GM18907 (cell line): ENCODE results near the gene KANSL1.

Experiments used
- ATAC-seq: cut with Tn5 transposase; IDR thresholded peaks from one replicate; pipeline ENCODE4 v1.9.1; 2021; ENCODE audit warnings: mild to moderate bottlenecking, moderate library complexity; ENCODE audit not compliant: unreplicated experiment

The KANSL1 gene

GRCh38 chr17:46141645-46142044 is 51.6 kb downstream of the KANSL1 start:
- no peak for ATAC-seq

DNA sequence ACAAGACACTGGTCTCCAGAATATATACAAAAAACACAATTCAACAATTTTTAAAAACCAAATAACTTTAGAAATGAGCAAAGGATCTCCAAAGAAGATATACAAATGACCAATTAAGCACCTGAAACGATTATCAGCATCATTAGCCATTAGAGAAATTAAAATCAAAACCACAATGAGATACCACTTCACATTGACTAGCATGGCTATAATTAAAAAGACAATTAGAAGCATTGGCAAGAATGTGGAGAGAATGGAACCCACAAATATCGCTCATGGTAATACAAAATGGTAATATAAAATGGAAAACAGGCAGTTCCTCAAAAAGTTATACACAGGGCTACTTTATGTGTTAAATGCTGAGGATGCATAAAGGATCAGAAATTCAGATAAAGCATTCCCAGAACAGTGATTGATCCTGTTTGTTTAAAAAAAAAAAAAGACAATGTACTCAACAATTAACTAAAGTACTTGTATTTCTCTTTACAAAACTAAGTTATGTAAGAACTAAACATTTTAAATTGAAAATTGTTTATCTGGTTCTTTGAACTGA is 52.5 kb downstream of the KANSL1 start:
- no peak for ATAC-seq

DNA sequence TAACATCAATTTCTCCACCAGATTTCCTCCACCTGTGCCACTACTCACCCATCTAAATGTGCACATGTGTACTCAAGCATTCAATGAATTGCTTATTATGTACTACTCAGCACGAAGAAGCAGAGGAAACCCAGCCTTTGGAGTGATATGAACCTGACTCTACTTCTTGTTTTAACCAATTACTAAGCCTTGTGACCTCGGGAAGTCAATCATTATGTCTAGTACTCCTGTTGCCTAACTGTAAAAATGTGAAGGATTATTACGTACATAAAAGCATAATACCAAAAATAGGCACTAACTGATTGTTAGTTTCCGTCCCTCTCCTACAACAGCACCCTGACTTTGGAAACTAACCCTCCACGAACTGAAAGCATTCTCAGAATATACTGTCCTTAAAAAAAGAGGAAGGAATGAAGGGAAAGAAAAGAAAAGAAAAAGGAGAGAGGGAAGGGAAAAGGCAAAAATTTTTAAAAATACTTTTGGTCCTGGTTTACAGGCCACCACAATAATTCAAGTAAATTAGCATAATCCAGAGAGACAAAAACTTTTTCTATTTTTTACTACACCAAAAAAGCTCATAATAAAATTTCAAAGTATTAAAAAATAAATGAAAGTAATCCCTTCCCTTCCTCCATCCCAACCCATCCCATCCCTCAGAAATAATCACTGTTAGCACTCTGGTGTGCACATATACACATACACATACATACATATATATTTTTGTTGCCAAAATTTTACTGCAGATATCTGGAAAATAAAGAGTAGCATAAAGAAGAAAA is 53.6 kb downstream of the KANSL1 start:
- no peak for ATAC-seq

DNA sequence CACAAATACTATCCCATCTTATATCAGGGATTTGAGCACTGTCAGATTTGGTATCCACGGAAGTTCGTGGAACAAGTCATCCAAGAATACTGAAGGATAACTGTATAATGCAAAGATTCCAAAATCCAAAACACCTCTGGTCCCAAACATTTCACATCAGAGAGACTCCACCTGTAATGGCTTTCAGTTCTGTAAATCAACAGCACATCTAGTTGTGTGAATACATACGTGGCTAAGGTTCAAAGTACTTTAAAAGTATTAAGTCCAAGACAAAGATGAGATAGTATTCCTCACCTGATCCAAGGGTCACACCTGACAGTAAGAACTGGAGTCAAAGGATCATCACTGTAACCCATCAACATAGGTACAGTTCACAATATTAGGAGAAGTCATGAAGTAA is 54.8 kb downstream of the KANSL1 start:
- no peak for ATAC-seq

DNA sequence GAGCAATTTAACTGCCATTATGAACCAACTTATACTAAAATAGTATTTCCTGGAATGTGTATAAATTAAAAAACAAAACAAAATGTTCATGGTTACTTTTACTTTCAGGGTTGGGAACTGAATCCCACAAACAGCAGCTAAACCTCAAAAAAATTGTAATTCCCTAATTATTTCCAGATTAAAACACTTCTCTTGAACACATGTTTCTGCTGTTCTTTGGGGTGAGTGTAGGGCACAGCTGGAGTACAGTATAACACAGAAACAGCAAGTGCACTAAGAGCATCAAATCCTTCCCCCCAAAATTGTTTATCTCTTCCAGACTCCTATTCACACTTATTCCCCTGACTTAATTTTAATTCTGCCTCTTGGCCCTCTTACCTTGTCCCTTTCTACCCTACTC is 56.4 kb downstream of the KANSL1 start:
- no peak for ATAC-seq

GRCh38 chr17:46135879-46136563 is 57.2 kb downstream of the KANSL1 start:
- ATAC-seq: no peak

- ATAC-seq: no peak
Observed at GRCh38 chr17:46135126-46135812, 58.0 kb downstream of the KANSL1 start.

DNA sequence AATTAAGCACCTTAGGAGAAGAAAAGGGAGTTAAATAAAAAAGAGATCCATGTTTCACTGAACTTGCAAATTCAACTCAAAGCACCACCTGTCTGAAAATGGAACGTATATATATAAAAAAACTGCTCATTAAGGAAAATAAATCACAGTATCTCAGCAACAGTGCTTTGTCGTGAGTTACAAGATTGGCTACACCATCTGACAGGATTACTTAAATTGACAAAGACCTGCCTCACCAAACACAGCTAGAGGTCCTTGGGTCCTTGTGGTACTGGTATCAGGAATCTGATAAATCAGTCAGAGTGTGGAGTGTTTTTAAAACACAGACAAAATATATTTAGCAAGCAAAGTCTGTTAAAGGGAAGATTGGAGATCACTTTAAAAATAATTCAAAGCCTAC is 63.9 kb downstream of the KANSL1 start:
- no peak for ATAC-seq

DNA sequence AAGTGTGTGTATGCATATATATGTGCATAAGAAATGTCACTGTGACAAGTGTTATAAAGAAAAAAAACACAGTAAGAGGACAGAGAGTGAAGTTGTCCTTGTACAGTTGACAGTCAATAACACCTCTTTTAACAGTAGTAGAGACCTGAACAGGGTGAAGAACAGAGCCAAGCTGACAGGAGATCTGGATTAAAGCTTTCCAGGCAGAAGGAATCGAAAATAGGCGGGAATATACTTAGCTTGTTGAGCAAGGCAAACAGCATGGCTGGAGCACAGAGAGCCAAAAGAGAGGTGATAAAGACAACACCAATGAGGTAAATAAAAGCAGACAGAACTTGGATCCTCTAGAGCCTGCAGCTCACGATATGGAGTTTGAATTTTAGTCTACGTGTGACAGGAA is 64.8 kb downstream of the KANSL1 start:
- no peak for ATAC-seq

DNA sequence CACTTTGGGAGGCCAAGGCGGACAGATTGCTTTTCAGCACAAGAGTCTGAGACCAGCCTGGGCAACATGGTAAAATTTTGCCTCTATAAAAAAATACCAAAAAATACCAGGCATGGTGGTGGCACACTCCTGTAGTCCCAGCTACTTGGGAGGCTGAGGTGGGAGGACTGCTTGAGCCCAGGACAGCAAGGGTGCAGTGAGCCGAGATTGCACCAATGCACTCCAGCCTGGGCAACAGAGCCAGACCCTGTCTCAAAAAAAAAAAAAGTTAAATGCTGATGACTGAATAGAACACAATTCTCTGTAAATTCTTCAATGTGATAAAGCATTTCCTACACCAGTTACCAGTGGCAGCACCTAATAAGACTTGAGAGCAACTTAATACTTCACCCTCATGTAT is 65.7 kb downstream of the KANSL1 start:
- ATAC-seq: no peak

GRCh38 chr17:46126840-46127239 is 66.4 kb downstream of the KANSL1 start:
- no peak for ATAC-seq

DNA sequence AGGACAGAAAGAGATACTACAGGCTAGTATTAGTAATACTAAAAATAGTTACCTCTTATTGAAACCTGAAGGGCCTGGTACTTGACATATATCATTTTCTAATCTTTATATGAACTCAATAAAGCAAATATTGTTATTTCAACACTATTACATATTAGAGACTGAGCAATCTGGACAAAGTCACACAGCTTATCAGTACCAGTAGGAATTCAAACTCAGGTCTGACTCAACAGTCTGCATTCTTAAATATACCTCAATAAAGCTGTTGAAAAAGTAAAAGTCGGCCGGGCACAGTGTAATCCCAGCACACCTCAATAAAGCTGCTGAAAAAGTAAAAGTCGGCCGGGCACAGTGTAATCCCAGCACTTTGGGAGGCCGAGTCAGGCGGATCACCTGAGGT is 67.4 kb downstream of the KANSL1 start:
- no peak for ATAC-seq

DNA sequence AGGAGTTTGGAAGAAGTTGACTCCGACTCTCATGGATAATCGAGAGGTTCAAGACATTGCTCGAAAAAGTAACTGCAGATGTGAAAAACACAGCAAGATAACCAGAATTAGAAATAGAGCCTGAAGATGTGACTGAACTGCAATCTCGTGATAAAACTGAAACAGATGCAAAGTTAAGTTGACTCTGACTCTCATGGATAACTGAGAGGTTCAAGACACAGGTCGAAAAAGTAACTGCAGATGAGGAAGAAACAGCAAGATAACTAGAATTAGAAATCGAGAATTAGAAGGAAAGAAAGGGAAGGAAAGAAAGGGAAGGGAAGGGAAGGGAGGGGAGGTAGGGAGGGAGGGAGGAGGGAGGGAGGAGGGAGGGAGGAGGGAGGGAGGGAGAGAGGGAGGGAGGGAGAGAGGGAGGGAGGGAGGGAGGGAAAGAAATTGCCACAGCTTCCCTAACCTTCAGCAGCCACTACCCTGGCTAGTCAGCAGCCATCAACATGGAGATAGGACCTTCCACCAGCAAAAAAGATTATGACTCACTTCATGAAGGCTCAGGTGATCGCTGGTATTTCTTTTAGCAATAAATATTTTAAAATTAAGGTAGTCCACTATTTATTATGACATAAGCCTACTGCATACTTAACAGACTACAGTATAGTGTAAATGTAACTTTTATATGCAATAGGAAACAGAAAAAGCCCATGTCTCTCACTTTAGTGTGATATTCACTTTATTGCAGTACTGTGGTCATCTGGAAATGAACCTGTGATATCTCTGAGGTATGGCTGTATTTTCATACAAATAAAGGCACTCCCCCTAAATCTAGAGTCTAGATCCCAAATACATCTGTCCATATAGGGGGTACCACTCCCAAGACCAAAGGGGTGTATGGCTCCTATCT is 68.3 kb downstream of the KANSL1 start:
- no peak for ATAC-seq

DNA sequence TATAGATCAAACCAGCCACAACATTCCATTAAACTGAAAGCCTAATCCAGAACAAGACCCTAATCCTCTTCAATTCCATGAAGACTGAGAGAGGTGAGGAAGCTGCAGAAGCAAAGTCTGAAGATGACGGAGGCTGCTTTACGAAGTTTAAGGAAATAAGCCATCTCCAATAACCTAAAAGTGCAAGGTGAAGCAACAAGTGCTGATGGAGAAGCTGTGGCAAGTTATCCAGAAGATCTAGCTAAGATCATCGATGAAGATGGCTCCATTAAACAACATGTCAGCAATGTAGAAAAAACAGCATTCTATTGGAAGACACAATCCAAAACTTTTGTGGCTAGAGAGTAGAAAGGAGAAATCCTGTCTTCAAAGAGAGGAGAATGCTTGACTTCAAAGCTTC is 69.6 kb downstream of the KANSL1 start:
- ATAC-seq: no peak

- no peak for ATAC-seq
Observed at GRCh38 chr17:46122486-46122871, 70.8 kb downstream of the KANSL1 start.

GRCh38 chr17:46121841-46122485 is 71.3 kb downstream of the KANSL1 start:
- peak; percentile 61 for ATAC-seq

- no peak for ATAC-seq
Observed at GRCh38 chr17:46121165-46121764, 72.0 kb downstream of the KANSL1 start.

DNA sequence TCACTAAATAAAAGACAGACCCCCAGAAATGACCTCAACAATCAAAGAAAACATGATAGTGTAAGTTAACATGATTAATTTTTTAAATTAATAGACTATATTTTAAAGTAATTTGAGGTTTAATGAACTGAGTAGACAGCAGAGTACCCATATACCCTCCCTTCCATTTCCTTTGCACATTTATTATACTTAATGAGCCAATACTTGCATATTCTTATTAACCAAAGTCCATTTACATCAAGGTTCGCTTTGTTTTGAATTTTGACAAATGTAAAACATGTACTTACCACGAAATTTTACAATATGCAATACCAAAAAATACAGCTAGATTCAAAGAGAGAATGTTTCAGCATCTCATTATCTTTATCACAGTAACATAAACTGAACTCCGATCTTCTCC is 72.7 kb downstream of the KANSL1 start:
- no peak for ATAC-seq

- no peak for ATAC-seq
Observed at GRCh38 chr17:46120078-46120477, 73.2 kb downstream of the KANSL1 start.

GRCh38 chr17:46118964-46119363 is 74.3 kb downstream of the KANSL1 start:
- no peak for ATAC-seq
